Muscle of leg (tissue), 11 donors: ENCODE measurements around the gene LNPEP. TPM values are rescaled to one million over a fixed set of nuclear protein-coding genes. Genes with fewer than 3 reads are reported as not detected.

ENCODE experiments used
- DNase-seq: peaks from one replicate; pipeline ENCODE4 v3.0.0; 2013
- H3K27ac ChIP-seq: one replicate; pipeline ENCODE4 v1.5.1; 2013; ENCODE audit warnings: mild to moderate bottlenecking, low read length, control low read depth
- H3K27me3 ChIP-seq: one replicate; pipeline ENCODE4 v1.6.1; 2013; ENCODE audit warnings: low read length; ENCODE audit not compliant: control insufficient read depth, insufficient read depth
- H3K36me3 ChIP-seq: one replicate; pipeline ENCODE4 v1.6.1; 2013; ENCODE audit warnings: low read length; ENCODE audit not compliant: control insufficient read depth, insufficient read depth
- H3K4me1 ChIP-seq: one replicate; pipeline ENCODE4 v1.6.1; 2013; ENCODE audit warnings: low read length; ENCODE audit not compliant: control insufficient read depth, insufficient read depth
- H3K4me3 ChIP-seq: one replicate; pipeline ENCODE4 v1.5.1; 2013; ENCODE audit warnings: low read length, control low read depth
- H3K9me3 ChIP-seq: replicated peaks from 2 replicates; pipeline ENCODE4 v1.6.1; 2013; ENCODE audit warnings: low read depth, low read length; ENCODE audit not compliant: control insufficient read depth
- WGBS: methylation state at CpG from one replicate; pipeline ENCODE4 v1.1.5; 2013; ENCODE audit warnings: missing lambda C conversion rate; ENCODE audit not compliant: insufficient coverage; 5-methylcytosine and 5-hydroxymethylcytosine counted together
- polyA plus RNA-seq, 8 donors: library from polyadenylated mRNA; unstranded; fragments of 120-200 nt; gene quantifications; one replicate each; pipeline versions ENCODE4 v1.2.1 to v1.2.3, GENCODE V29; 2013; ENCODE audit warnings: inconsistent platforms in 1 of 8, low replicate concordance in 1 of 8; ENCODE audit not compliant: insufficient read length in 8 of 8, insufficient read depth in 1 of 8
- total RNA-seq: library from RNA; stranded (reverse); fragments of 120-200 nt; gene quantifications from one replicate; pipeline ENCODE4 v1.2.4, GENCODE V29; 2013

LNPEP gene
- total and polyA plus RNA-seq, 9 donors: 12.3 to 33.8 (median 17.5) TPM

DNA sequence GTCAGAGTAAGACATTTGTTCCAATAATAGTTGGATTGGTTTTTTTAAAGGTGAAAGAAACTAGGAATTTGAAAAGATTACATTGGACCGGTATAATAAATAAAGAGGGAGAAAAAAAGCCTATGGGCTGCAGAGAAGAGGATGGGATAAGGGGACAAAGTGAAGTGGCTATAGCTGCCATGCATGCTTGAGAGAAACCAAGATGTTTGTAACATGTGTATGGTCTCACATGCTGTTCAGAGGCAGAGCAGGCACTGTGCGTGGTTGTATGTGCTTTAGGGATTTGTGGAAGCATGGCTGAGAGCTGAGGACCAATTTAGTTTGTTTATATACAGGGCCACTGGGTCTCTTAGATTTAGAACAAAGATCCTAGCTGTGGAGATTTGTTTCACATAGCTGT, 32.7 kb downstream of the LNPEP start:
- H3K4me1 ChIP-seq: peaks cover 12% of the 10 kb centered on the region
- DNase-seq: peak; percentile 38
- H3K36me3 ChIP-seq: no peaks in the 10 kb centered on the region
- peak overlapping the region; percentile 62 for H3K27ac ChIP-seq
- no peaks in the 10 kb centered on the region for H3K9me3 ChIP-seq
- 50% methylated on average over 1 of the region's 2 CpGs for WGBS
- no peak overlapping the region for H3K4me3 ChIP-seq
- no peaks in the 10 kb centered on the region for H3K27me3 ChIP-seq

DNA sequence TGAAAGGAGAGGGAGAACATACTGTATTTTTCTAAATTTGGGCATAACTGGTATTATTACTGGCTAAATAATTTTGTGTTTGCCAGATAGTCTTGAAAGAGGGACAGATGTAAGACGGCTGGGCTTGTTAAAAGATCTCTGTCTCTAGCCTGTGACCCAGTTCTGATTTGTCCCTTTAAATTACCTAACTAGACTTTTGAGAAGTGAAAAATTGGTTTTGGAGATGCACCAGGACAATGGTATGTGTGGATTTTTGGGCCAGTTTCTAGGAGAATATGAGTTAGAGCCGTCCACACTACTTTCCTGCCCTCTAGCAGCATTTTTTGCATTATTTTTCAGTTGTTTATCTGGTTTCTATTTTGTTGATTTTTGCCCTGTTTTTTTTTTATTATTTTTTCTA, 33.5 kb downstream of the LNPEP start:
- no CpG with 5 or more reads among the region's 2 CpGs for WGBS
- Histone ChIP-seq H3K4me3 (no peak overlapping the region), H3K9me3 (no peaks in the 10 kb centered on the region), H3K4me1 (peaks cover 18% of the 10 kb centered on the region), H3K36me3 (no peaks in the 10 kb centered on the region), H3K27me3 (no peaks in the 10 kb centered on the region), H3K27ac (peak overlapping the region; percentile 62)
- DNase-seq: peak; percentile 17

DNA sequence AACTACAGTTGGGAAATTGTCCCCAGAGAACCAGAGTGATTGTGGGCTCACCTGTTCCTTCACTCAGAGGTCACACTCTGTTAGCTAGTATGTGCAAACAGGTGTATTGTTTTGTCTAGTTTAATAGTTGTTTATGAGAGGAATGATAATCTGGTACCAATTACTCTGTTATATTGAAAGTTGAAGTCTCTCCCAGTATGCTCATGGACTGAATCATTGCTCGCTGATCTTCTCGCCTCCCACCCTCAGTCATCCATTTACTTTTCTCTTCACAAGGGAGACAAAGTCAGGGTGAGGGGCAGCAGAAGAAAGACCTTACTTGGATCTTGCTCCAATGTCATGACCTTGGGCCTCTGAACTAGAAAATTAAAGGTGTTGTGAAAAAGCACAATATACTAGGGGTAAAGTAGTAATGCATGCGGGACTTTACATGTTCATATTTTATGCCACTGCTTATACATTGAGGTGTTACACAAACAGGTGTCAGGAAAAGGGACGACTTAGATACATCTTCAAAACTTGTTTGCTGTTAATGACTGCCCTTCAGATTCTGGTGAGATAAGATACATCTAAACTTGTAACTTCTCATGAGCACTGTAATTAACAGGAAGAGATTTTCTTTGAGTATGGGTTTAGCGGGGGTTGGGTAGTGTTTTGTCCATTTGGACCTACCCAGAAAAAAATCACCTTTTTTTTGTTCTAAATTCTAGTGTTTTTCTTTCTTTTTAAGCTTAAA, 36.9 kb downstream of the LNPEP start:
- DNase-seq: no peak
- peaks cover 24% of the 10 kb centered on the region for H3K4me1 ChIP-seq
- no peaks in the 10 kb centered on the region for H3K27me3 ChIP-seq
- H3K4me3 ChIP-seq: no peak overlapping the region
- H3K27ac ChIP-seq: no peak overlapping the region
- H3K9me3 ChIP-seq: no peaks in the 10 kb centered on the region
- H3K36me3 ChIP-seq: no peaks in the 10 kb centered on the region
- no CpG with 5 or more reads among the region's 5 CpGs for WGBS

DNA sequence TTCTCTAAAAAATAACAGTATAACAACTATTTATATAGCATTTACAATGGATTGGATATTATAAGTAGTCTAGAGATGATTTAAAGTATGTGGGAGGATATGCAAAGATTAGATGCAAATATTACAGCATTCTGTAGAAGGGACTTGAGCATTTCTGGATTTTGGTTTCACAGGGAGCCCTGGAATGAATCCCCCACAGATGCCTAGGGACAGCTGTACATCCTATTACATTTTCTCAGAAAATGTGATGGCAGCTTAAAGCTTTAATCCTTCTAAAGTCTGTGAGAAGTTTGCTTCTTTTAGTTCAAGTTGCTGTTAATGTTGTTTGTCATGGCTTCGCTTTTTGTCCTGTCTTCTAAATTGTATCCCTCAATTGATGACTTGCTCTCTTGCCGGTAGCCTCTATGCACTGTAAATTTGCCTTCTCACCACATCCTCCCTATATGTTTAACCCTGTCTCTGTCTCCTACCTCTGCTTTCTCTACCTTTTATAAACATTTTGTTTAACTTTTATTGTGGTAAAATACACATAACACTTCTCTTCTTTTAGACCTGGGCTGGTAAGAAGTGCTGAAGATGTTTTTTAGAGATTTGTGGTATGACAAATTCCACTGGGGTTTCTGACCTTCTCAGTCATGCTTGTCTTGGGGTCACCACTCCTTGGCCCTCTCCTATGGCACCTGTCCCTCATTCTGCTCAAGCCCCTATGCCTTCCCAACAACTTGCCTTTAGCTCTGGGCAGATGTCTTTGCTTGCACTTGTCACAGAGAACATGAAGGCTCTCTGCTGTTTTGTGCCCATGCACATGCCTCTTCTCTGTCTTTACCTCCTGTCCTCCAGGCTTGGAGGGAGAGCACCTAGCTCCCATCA, 37.9 kb downstream of the LNPEP start:
- no peaks in the 10 kb centered on the region for H3K9me3 ChIP-seq
- H3K36me3 ChIP-seq: no peaks in the 10 kb centered on the region
- H3K4me3 ChIP-seq: no peak overlapping the region
- H3K27ac ChIP-seq: peak overlapping the region; percentile 54
- peaks cover 19% of the 10 kb centered on the region for H3K4me1 ChIP-seq
- H3K27me3 ChIP-seq: no peaks in the 10 kb centered on the region
- DNase-seq: peak; percentile 63
- WGBS: 0% methylated on average over 1 of the region's 2 CpGs

DNA sequence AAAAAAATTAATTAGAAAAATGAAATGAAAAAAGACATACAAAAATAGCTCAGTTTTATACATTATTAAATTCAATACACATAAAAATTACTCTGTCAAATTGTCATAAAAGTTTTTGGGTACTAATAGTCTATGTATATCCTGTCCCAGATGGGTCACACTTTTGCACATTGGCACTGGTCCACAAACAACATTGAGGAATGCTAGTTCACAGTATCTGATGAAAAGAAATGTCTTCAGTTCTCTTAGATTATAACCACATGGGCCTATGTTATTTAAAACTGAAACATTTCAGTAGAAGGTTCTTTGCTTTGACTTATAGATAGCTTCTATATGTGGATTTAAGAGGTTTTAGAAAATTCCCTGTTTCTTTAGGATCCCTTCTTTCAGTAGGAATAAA, 39.8 kb downstream of the LNPEP start:
- DNase-seq: peak; percentile 17
- Histone ChIP-seq H3K4me3 (no peak overlapping the region), H3K36me3 (peaks cover 11% of the 10 kb centered on the region), H3K27me3 (no peaks in the 10 kb centered on the region), H3K4me1 (peaks cover 18% of the 10 kb centered on the region), H3K27ac (no peak overlapping the region), H3K9me3 (no peaks in the 10 kb centered on the region)

DNA sequence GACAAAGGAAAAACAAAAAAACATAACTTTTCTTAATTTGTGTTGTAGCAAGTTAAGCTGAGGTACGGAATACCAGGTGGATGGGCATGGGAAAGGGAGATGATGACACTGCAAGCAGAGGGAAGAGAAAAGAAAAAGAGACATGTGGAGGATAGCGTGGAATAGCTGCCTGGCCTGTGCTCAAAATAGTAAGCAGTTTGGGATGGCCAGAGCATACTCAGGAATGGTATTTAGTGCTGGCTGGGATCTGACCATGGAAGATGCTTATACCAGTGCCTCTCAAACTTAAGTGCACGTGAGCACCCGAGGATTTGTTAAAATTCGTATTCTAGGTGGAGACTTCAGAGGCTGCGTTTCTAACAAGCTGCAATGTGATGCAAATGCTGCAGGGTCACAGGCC, 41.3 kb downstream of the LNPEP start:
- Histone ChIP-seq H3K4me1 (peaks cover 18% of the 10 kb centered on the region), H3K4me3 (no peak overlapping the region), H3K27ac (no peak overlapping the region), H3K36me3 (peaks cover 13% of the 10 kb centered on the region), H3K27me3 (no peaks in the 10 kb centered on the region), H3K9me3 (no peaks in the 10 kb centered on the region)
- peak; percentile 45 for DNase-seq
- whole genome bisulfite sequencing: 45% methylated on average over 3 of the region's 6 CpGs

DNA sequence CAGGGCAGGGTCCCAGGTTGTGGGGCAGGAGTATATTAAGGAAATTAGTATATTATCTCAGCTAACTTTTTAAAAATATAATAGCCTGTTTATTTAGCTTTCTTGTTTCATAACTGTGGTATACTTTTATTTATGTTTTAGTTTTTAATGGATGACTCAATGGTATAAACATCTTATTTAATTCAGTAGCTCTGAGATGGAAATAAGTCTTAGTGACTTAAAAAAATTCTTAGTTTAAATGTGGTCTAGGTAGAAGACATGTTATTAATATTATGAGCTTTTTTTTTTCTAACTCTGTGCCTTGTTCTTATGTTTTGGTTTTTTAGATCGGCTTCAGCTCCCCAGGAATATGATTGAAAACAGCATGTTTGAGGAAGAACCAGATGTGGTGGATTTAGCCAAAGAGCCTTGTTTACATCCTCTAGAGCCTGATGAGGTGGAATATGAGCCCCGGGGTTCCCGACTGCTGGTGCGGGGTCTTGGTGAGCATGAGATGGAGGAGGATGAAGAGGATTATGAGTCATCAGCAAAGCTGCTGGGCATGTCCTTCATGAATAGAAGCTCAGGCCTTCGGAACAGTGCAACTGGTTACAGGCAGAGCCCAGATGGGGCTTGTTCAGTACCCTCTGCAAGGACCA, 43.1 kb downstream of the LNPEP start:
- 50% methylated on average over 2 of the region's 5 CpGs for WGBS
- Histone ChIP-seq H3K4me3 (no peak overlapping the region), H3K27me3 (no peaks in the 10 kb centered on the region), H3K4me1 (peaks cover 10% of the 10 kb centered on the region), H3K9me3 (no peaks in the 10 kb centered on the region), H3K27ac (no peak overlapping the region), H3K36me3 (peaks cover 13% of the 10 kb centered on the region)
- DNase-seq: no peak

DNA sequence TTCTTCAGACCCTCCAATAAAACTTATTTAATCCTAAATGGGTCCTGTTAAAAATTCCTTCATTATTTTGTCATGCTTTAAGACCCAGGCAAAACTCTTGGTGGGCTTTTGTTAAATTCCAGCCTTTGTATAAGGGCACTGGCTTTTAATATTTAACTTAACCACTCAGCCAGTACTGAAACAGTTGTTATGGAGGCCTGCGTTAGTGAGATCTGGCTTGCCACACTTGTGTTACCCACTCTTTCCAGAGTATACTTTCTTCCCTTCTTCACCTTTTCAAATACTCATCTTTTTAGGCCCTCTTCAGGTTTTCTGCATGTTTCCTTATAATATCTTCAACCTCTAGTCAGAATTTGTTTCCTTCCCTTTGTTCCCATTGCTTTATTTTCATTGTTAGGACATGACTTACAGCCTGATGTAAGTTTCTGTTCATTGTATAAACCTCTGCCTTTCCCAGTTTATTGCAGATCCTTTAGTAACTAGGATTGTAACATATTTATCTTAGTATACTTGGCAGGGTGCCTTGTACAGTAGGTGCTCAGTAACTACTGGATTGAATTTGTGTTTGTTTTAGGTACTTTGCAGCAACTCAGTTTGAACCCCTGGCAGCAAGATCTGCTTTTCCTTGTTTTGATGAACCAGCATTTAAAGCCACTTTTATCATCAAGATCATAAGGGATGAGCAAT, 48.8 kb downstream of the LNPEP start:
- H3K36me3 ChIP-seq: peaks cover 18% of the 10 kb centered on the region
- no CpG with 5 or more reads among the region's 1 CpG for WGBS

DNA sequence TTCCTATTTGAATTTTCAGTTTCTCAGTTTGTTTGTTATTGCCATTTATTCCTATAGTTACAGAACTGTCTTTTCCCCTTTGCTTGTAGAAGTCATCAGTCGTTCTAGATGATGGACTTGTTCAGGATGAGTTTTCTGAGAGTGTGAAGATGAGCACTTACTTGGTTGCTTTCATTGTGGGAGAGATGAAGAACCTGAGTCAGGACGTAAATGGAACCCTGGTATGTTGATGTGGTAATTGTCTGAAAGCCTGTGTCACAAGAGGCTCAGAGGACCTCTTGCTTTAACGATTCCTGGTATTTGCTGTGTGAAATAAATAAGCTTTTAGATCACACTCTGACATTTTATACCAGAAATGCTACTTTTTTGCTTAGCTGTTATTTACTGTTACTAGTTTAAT, 50.6 kb downstream of the LNPEP start:
- no peak for DNase-seq
- H3K9me3 ChIP-seq: no peaks in the 10 kb centered on the region
- no peak overlapping the region for H3K27ac ChIP-seq
- no peaks in the 10 kb centered on the region for H3K27me3 ChIP-seq
- no peaks in the 10 kb centered on the region for H3K4me1 ChIP-seq
- H3K36me3 ChIP-seq: peaks cover 14% of the 10 kb centered on the region
- WGBS: 100% methylated on average over 1 of the region's 3 CpGs
- no peak overlapping the region for H3K4me3 ChIP-seq

More for the DNA sequence above, 48.8 kb downstream of the LNPEP start:
- Histone ChIP-seq H3K4me3 (no peak overlapping the region), H3K4me1 (no peaks in the 10 kb centered on the region), H3K9me3 (no peaks in the 10 kb centered on the region), H3K27me3 (no peaks in the 10 kb centered on the region), H3K27ac (no peak overlapping the region)
- no peak for DNase-seq

DNA sequence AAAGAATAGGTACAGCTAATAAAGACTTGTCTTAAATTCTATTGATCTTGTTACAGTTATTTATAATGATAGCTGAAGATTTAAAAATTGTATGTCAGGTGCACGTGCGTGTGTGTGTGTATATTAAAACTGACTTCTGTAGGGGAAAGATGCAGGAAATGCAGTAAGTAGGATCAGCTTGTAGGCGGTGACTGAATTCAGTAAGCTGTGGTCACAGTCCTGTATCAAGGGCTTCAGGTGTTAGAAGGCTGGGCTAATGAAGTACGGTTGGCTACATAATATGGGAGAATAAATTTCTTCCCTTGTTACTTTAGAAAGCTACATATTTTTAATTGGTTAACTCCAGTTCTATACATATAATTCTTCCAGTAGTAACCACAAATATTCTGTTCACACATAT, 54.2 kb downstream of the LNPEP start:
- Histone ChIP-seq H3K27me3 (no peaks in the 10 kb centered on the region), H3K4me3 (no peak overlapping the region), H3K9me3 (no peaks in the 10 kb centered on the region), H3K27ac (no peak overlapping the region), H3K4me1 (no peaks in the 10 kb centered on the region), H3K36me3 (peaks cover 26% of the 10 kb centered on the region)
- 90% methylated on average over 3 of the region's 4 CpGs for WGBS
- no peak for DNase-seq
